NAMALWA (cell line): ENCODE results near the gene PLD1.
"Not testable (repeated sequence)": the region's sequence is repeated elsewhere in the genome, so short reads cannot be mapped to it uniquely, and the experiment has no call there.

Experiments used
- DNase-seq: peaks from one replicate; pipeline ENCODE4 v3.0.0-alpha.2; 2015; ENCODE audit warnings: low spot score

Gene PLD1

GRCh38 chr3:171809861-171810628 lies at the start of gene PLD1:
PLD1 (minus strand) TSS chr3:171810483; CDS start chr3:171738051, 72,432 bp downstream.
- no peak for DNase-seq

GRCh38 chr3:171858770-171859169 lies 48.5 kb upstream of the PLD1 start:
- not testable (repeated sequence) for DNase-seq

GRCh38 chr3:171854649-171855305 lies 44.5 kb upstream of the PLD1 start:
- peak; percentile 17 for DNase-seq

- no peak for DNase-seq
These were observed 41.4 kb upstream of the PLD1 start for GRCh38 chr3:171851660-171852058.

GRCh38 chr3:171850960-171851659 lies 40.8 kb upstream of the PLD1 start:
- DNase-seq = no peak

DNA sequence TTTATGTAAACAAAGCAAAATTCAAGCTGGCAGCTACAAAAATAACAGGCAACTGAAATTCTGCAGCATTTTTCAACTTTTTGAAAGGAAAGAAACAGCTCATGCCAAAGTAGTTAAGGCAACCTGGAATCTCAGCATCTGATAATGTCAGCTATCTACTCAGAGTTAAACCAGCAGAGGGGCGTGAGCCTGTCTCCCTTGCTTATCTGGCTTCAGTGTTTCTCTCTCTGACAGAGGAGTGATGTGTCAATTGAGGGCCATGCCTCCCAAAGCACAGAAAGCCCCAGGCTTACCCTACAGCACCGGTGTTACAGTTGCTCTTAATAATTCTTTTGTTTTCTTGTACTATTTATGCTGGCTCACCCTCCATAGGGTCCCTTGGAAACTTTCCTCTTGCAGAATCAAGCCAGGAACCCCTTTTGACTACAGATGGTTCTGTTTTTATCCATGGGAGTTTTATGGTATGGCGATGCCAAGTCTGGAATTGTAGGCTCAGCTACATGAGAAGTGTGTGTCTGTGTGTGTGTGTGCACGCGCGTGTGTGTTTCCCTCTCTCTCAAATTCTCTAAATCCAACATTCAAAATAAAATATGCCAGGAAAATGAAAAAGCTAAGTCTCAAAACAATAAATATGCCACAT lies 40.2 kb upstream of the PLD1 start:
- DNase-seq = no peak

GRCh38 chr3:171849617-171850319 lies 39.5 kb upstream of the PLD1 start:
- DNase-seq = no peak

- DNase-seq = no peak
These were observed 37.4 kb upstream of the PLD1 start for GRCh38 chr3:171847595-171848259.

- DNase-seq = no peak
These were observed 36.9 kb upstream of the PLD1 start for GRCh38 chr3:171847133-171847532.

DNA sequence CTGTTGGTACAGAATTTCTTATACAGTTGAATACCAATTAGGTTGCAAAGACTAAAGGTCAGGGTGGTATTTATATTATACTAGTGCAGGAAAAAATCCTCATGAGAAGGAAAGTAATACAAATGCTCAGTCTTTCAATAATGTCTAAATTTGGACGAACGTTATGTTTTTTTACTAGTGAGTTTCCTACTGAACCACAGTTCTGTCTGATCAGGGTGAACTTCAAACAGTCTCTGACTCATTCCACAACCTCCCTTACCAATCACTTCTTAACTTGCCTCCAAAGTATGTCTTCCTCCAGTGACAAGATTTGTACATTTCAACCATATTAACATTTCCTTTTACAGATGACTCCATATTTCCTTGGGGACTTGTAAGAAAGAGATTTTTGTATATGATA lies 36.3 kb upstream of the PLD1 start:
- no peak for DNase-seq

DNA sequence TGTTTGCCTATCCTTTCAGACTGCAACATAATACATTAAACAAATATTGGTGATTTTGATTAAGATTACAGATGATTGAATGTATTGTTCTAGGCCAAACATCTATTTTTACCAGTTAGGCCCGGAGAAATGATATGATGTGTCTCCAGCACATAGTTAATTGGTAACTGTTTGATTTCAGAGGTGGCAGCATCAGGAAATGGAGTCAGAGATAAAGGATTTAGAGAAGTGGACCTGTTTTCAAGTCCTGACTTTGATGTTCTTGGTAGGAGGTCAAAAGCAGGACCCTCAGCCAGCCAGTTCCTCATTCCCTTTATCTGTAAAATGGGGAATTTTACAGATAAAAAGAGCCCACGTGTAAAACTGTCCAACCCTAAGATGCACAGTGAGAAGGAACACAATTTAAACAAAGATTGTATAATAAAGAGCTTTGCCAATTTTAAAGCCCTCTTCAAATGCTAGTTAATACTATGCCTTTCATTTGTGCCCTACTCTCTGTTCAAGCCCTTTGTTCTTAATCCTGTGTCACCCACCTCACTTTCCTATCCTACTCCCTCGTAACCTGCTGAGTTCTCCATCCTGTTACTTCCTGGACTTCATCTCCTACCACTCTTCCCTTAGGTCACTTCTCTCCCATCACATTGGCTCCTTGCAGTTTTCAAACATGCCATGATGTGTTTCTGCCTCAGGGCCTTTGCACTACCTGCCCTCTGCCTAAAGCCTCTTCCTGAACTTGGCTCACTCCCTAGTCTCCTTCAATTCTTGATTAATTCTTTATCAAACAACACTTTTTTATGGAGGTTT lies 35.4 kb upstream of the PLD1 start:
- no peak for DNase-seq

GRCh38 chr3:171844873-171845272 lies 34.6 kb upstream of the PLD1 start:
- DNase-seq = no peak

GRCh38 chr3:171842864-171843518 lies 32.7 kb upstream of the PLD1 start, which contains the start of gene TMEM212:
TMEM212 (plus strand) TSS chr3:171843349; CDS start chr3:171843384, 35 bp downstream.
- no peak for DNase-seq

DNA sequence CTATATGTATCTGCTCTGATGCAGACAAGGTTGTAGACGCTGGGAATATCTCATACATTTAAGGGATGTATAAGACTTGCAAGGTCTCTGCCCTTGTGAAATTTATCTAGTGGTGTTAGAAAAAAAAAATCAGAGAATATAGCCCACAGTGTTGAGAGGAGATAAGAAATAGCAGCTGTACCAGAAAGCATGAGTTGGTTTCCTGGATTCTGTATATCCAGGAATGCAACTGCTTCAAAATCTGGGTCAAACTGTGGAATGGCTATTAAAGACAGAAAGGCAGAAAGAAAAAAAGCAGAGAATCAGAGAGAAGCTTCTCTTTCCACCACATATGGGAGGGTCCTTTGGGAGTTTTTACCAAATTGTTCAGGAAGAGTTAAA lies 31.3 kb upstream of the PLD1 start:
- no peak for DNase-seq

DNA sequence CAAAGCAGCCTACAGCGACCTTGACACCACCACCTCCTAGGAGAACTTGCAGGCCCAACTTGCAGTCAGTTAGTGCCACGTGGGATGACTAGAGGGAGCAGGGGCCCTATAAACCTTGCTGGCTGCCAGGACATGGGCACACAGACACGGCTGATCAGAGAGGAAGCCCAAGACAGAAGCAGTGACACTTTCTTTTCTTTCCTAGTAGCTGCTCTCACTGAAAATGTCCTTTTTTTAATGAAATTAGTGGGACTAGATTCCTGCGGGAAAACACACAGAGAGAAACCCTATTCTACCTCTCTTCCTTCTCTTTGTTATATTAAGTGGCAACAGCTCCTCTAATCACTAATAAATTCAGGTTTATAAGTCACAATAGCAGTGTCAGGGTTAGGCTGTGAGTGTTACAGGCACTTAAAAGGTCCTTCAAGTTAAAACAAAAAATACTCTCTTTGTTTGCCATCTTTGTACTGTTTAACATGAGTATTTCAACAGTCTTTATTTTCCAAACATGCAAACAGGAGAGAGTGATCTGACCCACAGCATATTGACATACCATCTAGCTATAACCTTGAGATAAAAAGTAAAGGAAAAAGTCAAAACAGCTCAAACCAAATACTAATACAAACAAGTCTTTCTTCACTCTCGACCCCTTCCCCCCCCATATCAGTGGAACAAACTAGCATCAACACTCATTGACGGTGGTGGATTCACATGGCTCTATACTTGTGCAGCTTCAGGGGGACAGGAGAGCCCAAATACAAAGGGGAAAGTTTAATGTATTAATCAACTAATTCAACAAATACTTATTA lies 30.7 kb upstream of the PLD1 start:
- DNase-seq = no peak

DNA sequence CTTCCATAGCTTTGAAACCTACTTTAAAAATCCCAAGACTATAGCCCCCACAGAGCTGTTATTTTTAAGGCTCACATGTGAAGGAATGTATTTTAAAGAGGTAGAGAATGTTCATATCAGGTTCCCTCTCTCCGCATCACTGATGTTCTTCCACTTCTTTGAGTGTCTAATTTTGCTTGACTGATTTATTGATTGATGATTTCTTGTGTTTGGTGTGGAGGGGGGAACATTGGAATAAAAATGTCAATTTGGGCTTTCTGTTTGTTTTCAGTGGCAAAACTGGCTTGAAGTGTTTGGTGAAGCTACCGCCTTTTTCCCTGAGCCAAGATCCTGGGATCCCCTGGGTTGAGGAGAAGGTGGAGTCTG lies 30.1 kb upstream of the PLD1 start:
- DNase-seq = no peak

GRCh38 chr3:171839270-171839669 lies 29.0 kb upstream of the PLD1 start:
- no peak for DNase-seq

- no peak for DNase-seq
These were observed 28.0 kb upstream of the PLD1 start for GRCh38 chr3:171838218-171838720.

DNA sequence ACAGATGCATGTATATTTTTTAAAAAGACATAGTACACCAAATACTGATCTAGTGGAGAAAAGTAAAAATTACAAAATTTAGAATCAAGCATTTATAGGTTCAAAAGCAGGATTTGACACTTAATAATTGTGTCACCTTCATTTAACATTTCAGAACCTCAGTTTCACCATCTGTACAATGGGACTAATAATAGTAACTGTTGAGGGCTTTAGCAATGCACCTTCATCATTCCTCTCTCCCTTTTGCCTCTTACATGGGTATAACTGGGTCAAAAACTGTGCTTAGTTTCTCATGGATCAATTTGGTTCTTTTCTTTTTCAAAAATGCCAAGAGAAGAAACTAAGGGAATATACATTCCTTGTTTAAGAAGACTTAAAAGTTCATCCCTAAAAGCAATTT lies 27.4 kb upstream of the PLD1 start:
- DNase-seq = no peak
